Stimulated activated CD8-positive, alpha-beta memory T cell treated with anti-CD3 and anti-CD28 coated beads, Interleukin-2, amount 100 ng/mL, for 48 hours (primary cell): Measurements from ENCODE around the gene CREB3L2.
"Not testable (repeated sequence)": the region's sequence is repeated elsewhere in the genome, so short reads cannot be mapped to it uniquely, and the experiment has no call there.

Experiments used
- DNase-seq, 2 donors: peaks; one replicate each; pipeline ENCODE4 v3.0.0-alpha.2; 2020; ENCODE audit warnings: low read depth in 2 of 2

The CREB3L2 gene, protein sequence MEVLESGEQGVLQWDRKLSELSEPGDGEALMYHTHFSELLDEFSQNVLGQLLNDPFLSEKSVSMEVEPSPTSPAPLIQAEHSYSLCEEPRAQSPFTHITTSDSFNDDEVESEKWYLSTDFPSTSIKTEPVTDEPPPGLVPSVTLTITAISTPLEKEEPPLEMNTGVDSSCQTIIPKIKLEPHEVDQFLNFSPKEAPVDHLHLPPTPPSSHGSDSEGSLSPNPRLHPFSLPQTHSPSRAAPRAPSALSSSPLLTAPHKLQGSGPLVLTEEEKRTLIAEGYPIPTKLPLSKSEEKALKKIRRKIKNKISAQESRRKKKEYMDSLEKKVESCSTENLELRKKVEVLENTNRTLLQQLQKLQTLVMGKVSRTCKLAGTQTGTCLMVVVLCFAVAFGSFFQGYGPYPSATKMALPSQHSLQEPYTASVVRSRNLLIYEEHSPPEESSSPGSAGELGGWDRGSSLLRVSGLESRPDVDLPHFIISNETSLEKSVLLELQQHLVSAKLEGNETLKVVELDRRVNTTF

DNA sequence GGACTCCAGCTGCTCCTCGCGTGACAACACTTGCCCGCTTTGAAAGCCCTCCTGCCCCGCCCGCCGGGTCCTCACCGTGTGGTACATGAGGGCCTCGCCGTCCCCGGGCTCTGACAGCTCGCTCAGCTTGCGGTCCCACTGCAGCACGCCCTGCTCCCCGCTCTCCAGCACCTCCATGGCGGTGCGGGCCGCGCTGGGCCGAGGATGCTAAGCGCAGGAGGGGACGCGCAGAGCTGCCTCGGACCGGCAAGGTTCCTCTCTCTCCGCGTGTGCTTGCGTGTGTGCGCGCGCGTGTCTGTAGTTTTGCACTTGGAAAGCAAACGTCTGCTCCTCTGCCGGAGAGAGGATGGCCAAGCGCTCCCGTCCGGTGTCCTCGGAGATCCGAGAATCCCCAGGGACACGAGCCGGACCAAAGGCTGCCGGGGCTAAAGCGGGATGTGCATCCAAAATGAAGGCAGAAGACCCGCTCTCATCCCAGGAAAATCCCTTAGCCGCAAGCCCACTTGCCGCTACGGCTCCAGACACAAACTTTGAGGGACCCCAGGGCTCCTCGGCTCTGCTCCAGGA lies at the start of gene CREB3L2:
TSS of gene CREB3L2 (minus strand) at position 558 of the 567 bp plus-strand sequence. CDS start at position 177, 381 bp downstream.
- DNase-seq: peak; percentile 53 to 56

DNA sequence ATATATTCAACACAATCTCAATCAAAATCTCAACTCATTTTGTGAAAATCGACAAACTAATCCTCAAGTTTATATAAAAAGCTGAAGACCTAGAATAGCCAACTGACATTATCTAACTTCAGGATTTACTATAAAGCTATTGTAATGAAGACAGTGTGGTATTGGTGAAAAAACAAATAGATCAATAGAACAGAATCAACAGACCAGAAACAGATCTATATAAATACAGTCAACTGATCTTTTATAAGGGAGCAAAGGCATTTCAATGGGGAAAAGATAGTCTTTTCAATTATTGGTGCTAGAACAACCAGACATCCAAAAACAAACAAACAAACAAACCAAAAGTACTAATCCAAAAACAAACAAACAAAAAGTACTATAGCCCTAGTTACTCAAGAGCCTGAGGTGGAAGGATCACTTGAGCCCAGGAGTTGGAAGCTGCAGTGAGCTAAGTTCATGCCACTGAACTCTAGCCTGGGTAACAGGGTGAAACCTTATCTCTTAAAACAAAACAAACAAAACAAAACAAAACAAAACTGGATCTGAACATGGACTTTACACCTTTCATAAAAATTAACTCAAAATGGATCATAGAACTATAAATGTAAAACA lies 47.7 kb upstream of the CREB3L2 start:
- no peak for DNase-seq

DNA sequence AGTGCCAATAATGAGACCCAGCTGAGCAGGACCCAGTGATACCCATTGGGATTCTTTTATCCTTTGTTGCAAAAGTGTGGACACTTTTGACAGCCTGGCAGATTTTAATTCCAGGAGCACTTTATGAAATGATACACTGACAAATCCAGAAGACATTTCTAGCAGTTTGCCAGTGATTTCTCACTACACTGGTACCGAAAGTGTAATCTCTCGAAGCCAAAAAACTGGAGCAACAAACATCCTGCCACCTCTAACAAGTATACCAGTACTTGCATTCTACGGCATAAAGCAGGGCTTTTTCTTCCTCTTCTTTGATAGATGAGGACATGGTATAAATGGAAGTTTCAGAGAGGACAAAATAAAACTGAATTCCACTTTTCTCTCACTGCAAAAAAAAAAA lies 46.0 kb upstream of the CREB3L2 start:
- DNase-seq: no peak

DNA sequence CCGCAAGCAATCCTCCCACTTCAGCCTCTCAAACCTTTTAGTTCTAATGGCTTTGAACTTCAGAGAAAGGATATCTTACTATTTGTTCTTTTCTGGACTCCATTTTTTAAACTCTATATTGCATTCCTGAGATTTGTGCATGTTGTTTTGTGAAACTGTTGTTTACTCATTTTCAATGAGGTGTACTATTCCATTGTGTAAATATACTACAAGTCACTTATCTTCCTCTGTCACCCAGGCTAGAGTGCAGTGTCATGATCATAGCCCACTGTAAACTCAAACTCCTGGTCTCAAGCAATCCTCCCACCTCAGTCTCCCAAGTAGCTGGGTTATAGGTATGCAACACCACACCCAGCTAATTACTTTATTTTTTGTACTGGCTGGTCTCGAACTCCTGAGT lies 43.0 kb upstream of the CREB3L2 start:
- DNase-seq: no peak

DNA sequence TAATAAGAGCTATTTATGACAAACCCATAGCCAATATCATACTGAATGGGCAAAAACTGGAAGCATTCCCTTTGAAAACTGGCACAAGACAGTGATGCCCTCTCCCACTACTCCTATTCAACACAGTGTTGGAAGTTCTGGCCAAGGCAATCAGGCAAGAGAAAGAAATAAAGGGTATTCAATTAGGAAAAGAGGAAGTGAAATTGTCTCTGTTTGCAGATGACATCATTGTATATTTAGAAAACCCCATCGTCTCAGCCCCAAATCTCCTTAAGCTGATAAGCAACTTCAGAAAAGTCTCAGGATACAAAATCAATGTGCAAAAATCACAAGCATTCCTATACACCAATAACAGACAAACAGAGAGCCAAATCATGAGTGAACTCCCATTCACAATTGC lies 38.2 kb upstream of the CREB3L2 start:
- DNase-seq: not testable (repeated sequence)

DNA sequence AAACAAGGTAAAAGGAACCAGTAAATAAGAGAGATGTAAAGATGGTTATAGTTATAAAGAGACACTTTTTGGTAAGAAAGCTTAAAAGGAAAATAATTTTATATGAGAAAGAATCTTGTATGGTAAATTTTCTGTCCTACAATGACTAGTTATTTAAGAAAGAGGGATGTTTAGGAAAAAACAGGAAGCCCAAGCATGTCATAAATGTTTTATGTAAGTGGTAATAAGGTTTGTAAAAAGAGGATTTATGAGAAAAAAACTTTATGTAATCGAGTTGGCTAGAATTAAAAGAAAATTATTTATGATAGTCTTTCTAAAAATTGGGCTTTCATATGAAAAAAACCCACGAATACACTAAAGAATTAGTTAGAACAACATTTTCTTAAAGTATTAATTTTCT lies 34.2 kb upstream of the CREB3L2 start:
- no peak for DNase-seq

DNA sequence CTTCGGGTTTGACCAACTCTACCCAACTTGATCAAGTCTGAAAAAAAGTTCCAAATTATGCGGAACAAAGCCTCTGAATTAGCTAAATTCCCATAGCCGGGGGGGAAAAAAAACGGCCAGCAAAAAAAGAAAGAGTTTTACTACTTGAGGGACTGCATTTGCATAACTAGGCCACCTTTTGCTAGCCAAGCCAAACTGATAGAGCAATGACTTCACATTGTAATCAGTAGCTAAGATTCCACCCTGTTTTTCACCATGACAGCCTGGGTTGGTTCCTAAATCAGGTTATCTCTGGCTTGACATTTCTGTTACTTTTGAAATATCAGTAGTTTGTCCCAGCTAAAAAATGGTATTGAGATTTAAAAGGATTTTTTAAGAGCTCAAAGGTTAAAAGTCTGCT lies 31.4 kb upstream of the CREB3L2 start:
- DNase-seq: no peak

DNA sequence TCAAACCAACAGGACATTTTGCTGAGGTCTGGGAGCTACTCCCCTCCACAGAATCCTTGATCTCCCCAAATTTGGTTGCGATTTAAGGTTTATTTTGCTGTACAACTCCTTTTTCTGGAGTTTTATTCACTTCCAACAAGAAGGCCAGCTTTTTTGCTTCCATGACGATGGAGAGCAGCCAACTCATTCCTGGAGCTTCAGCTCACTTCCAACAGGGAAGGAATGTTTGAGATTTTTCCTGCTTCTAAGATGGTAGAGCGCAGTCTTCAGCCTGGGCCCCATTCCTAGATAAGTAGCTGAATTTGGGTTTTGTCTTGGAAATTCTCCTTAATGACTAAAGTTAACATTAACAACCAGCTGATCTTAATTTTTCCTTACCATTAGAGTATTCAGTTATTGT lies 30.9 kb upstream of the CREB3L2 start:
- DNase-seq: no peak

DNA sequence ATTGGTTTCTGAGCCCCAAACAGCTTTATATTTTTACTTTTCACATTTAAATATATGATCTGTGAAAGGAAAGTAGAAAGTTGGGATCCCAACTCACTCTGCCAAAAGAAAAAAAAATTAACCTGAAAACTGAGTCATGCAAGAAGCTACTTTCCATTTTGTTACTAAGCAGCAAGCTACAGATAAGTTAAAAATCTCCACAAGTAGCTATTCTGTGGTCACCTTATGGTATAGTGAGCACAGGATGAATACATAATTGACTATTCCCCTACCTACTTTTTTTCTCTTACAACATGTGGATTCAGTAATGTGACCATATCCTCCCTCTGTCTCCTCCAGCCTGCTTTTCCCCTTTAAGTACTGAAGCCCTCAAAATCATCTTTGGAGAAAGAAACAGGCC lies 30.3 kb upstream of the CREB3L2 start:
- no peak for DNase-seq

DNA sequence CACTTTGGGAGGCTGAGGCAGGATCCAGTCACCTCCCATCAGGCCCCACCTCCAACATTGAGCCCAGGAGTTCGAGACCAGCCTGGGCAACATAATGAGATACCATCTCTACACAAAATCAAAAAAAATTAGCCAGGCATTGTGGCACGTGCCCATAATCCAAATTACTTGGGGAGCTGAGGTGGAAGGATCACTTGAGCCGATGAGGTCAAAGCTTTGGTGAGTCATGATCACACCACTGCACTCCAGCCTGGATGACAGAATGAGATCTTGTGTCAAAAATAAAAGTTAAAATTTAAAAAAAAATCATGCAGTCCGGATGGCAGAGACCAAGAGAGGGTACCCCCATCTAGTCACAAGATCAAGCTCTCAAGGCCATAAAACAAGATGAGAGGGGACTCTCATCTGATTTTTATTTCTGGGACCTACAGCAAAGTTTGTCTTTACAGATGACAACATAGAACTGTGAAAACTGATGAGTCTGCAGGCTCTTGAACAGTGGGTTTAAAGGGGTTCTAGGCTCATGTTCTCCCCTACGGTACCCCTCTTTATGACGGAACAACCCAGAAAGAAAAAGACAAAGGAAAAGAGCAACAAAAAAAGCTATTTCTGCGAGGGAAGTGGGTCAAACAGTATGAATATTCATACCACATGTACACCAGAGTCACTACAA lies 28.9 kb upstream of the CREB3L2 start:
- no peak for DNase-seq

DNA sequence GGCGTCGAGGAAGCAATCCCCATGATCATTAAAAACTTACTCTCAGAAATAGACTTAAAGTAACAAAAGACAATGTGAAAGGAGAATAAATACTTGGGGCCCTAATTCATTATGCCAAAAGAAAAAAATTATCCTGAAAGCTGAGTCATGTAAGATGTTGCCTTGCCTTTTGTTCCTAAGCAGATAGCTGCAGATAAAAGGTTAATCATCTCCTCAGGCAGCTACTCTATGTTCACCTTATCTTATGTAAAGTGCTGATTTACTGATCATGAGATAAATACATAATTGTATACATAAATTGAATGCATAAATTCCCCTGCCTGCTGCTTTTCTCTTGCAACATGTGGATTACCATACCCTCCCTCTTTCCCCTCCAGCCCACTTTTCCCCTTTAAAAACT lies 28.1 kb upstream of the CREB3L2 start:
- no peak for DNase-seq

DNA sequence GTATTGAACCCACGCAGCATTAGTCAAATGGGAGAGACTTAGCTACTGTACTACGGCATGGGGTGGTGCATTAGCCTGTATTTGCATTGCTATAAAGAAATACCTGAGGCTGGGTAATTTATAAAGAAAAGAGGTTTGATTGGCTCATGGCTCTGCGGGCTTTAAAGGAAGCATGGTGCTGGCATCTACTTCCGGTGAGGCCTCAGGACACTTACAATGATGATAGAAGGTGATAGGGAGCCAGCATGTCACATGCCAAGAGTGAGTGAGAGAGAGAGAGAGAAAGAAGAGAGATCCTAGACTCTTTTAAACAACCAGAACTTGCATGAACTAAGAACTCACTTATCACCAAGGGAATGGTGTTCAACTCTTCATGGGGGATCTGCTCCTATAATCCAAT lies 27.2 kb upstream of the CREB3L2 start:
- no peak for DNase-seq

DNA sequence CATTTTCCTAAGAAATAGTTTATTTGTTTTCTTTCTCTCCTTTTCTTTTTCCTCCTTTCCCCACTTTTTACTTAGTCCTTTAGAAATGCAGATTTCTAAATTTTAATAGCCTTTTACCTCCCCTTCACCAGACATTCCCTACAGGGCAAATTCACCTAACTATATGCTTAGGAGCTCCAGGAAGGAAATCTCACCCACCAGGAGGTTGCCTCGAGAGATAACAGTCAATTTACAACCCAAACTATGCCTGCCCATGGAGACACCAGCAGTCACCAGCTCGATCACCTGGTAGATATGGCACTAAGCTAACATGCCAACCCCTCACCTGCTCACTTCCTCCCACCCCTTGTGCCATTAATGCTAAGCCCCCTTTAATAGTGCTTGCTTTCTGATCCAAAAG lies 25.2 kb upstream of the CREB3L2 start:
- DNase-seq: no peak

DNA sequence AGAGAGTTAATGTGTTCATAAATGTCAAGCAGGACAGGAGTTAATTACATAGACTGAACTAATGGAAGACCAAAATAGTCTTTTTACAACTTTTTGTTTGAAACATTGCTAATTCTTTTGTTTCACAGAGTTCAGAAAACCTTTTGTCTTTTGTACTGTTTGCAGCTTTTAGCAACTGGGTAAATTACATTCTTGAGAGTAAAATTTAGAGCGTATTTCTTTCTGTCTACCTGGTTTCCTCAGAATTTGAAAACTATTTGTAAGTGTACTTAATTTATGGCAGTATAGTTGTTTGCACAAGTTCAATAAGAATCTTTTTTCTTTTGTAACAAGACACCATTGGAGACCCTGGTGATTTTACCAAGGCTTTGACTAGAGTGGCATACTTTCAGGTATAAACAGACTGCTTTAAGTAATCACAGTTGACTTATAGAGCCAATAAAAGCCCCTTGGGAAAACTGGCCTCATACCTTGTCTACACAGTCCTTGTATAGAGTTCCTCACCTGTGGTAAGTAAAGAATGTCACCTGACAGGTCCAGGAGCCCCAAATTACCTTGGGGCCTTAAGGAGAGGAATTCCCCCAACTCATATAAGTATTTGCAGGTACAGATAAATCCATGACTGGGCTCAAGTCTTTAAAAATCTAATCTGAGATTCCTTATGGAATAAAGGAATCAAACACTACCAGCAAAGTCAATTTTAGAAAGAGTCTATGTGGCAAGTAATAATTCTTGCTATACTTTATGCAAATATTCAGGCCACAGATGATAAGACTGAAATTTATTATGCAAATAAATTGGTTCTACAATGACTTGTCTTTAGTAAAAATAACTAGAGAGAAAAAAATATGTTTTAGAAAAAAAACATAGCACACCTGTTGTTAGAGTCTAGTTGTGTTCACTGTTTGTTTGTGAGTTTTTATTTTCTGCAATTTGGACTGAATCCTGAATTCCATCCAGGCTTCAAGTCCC lies 23.6 kb upstream of the CREB3L2 start:
- no peak for DNase-seq

DNA sequence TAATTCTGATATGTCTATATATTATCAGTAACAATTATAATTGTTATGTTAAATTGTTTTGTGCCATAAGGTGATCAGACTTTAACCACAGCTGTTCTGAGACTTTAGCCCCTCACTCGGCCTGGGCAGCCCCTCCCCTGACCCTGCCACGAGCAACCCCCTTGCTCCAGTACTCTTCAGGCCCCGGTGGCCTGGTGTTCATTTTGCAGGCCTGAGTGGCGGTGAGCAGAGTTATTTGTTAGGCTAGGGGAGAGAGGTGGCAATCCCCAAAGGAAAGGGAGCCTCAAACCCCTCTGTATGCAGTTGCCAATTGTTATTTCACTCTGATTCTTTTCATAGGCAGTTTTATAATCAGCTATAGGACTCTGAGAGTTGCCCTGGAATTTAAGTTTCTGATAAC lies 22.9 kb upstream of the CREB3L2 start:
- no peak for DNase-seq

DNA sequence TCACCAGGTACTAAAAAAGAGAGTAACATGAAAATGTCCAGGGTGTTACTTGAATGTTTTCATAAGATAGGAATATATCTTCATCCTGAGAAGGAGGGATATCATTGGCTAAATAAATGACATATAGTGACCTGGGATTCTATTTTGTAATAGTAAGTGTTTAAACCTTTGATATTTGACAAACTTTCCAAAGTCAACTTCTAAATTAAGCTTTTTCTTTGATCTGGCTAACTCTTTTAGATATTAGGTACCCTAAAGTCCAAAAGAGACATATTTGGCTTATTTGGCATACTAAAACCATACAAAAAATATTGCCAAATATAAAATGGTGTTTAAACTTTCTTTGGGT lies 22.4 kb upstream of the CREB3L2 start:
- DNase-seq: no peak

DNA sequence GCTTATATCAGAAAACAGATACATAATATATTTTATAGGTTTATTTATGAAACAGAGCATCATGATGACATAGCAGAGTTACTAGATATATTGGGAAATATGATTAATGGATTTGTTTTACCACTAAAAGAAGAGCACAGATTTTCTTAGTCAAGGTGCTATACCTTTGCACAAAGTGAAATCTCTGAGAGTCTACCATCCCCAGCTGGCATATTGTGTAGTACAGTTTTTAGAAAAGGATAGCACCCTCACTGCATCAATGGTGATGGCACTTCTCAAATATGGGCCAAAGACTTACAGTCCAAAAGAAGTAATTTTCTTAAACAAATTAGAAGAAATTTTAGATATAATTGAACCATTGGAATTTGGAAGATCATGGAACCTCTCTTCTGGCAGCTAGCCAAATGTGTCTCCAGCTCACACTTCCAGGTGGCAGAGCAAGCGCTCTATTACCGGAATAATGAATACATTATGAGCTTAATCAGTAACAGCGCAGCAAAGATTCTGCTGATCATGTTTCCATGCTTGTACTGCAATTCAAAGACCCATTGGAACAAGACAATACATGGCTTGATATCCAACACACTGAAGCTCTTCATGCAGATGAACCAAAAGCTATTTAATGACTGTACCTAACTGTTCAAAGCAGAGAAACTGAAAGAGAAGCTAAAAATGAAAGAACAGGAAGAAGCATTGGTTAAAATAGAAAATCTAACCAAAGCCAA lies 21.9 kb upstream of the CREB3L2 start:
- DNase-seq: no peak

DNA sequence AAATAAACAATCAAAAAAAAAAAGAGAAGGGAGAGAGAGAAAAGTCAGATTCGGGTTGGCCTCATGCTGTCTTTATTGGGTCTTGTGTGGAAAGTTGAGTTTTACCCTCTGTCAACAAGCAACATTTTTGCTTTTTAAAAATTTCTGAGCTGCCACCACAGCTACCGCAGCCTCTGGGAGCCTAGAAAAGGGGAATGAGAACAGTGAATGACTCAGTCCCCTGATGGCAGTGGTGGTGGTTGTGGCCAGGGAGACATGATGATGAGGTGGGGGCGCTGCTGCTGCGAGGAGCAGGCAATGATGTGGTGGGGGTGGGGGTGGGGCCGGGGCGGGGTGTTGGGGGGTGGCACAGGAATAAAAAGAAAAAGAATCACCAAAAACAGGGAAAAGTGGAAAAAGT lies 20.0 kb upstream of the CREB3L2 start:
- no peak for DNase-seq

DNA sequence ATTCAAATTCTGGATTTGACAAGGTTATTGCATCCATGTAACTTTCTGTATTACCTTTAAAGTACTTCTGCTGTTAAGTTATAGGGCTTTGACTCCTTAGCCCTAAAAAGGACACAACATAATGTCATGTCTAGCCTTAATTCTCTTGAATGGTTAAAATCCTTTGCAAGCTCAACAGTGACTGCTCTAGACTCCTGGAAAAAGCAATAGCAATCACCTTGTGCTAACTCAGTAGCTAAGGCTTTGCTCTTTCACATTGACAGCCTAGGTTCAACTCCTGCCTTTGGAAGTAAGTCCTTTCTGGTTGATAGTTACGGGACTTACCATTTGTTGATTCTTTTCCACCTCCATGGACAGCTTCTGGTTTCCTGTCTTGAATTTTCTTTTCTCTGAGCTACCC lies 16.1 kb upstream of the CREB3L2 start:
- no peak for DNase-seq

DNA sequence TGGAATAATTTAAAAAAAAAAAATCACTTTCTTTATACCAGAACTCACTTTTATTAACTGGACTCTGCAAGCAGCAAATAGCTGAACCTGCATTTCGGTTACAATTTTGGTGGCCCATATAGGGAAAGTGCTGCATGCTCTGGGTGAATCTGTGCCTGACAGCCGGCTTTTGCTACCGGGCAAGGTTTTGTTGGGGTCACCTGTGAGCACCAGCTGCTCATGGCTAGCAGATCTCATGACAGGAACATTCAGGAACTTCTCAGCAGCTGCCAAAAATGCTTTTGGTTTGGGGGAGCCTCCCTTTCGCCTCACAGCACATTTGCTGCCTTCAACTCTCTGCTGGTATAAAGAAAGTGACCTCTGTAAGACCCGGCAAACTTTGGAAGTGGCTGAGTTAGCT lies 13.2 kb upstream of the CREB3L2 start:
- no peak for DNase-seq

DNA sequence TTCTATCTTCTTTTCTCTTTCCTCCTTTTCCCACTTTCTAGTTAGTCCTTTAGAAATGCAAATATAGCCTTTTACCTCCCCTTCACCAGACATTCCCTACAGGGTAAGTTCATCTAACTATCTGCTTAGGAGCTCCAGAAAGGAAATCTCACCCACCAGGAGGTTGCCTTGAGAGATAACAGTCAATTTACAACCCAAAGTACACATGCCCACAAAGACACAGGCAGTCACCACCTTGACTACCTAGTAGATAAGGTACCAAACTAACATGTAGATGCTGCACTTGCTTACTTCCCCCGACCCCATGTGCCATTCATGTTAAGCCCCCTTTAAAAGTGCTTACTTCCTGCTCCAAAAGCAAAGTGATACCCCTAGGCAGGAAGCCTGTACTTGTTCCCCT lies 12.8 kb upstream of the CREB3L2 start:
- no peak for DNase-seq
